K562 (cell line): ENCODE results near the gene ACTL6A. TPM values are rescaled to one million over a fixed set of nuclear protein-coding genes. Genes with fewer than 3 reads are reported as not detected.

ENCODE experiments used
- CREB3L1 ChIP-seq: fragments of 450-650 bp; IDR thresholded peaks from 2 replicates; pipeline ENCODE4 v1.6.1; 2014; ENCODE audit warnings: low read depth, mild to moderate bottlenecking, moderate library complexity, borderline replicate concordance
- E2F6 ChIP-seq, 2 experiments: IDR thresholded peaks; 2 replicates each; pipeline ENCODE4 v1.6.1; 2011; ENCODE audit warnings: borderline replicate concordance in 1 of 2, control low read depth in 1 of 2, low read depth in 1 of 2, low read length in 1 of 2, mild to moderate bottlenecking in 1 of 2, mixed read lengths in 1 of 2, moderate library complexity in 1 of 2; ENCODE audit not compliant: insufficient read depth in 1 of 2, insufficient read length in 1 of 2, poor library complexity in 1 of 2, severe bottlenecking in 1 of 2; ENCODE audit errors: extremely low read depth in 1 of 2
- FOXA1 ChIP-seq: fragments of 450-650 bp; IDR thresholded peaks from 2 replicates; pipeline ENCODE4 v1.6.1; 2016; ENCODE audit warnings: mild to moderate bottlenecking, borderline replicate concordance
- ID3 ChIP-seq, 2 experiments: fragments of 250-450 bp in 1 of 2; fragments of 450-650 bp in 1 of 2; sonication (Bioruptor Pico) in 1 of 2; IDR thresholded peaks; 2 replicates each; pipeline versions ENCODE4 v1.6.1 to v1.8.0; 2016 to 2021; ENCODE audit warnings: mild to moderate bottlenecking in 2 of 2, moderate library complexity in 2 of 2, missing compliant biosample characterization in 1 of 2, missing genetic modification characterization in 1 of 2
- JUNB ChIP-seq: fragments of 450-650 bp; formaldehyde crosslinking; conservative IDR thresholded peaks from 2 replicates; pipeline ENCODE4 v1.4.0; 2020; ENCODE audit warnings: mild to moderate bottlenecking
- NELFE ChIP-seq: IDR thresholded peaks from 2 replicates; pipeline ENCODE4 v1.6.1; 2011; ENCODE audit warnings: mild to moderate bottlenecking; ENCODE audit not compliant: insufficient read depth, insufficient read length
- PBX2 ChIP-seq, 2 experiments: IDR thresholded peaks in 1 of 2; conservative IDR thresholded peaks in 1 of 2; 2 replicates each; pipeline ENCODE4 v1.6.1; 2016; ENCODE audit warnings: low read depth in 2 of 2, mild to moderate bottlenecking in 1 of 2, missing compliant biosample characterization in 1 of 2, missing genetic modification characterization in 1 of 2, moderate library complexity in 1 of 2
- RBM15 ChIP-seq: fragments of 200-400 bp; formaldehyde crosslinking; IDR thresholded peaks from 2 replicates; pipeline ENCODE4 v1.6.1; 2018; ENCODE audit warnings: mild to moderate bottlenecking, low read length, moderate library complexity; ENCODE audit not compliant: insufficient read depth
- RHOXF2B ChIP-seq: fragments of 250-450 bp; sonication (Bioruptor Pico); conservative IDR thresholded peaks from 2 replicates; pipeline ENCODE4 v1.5.1; 2021
- SMARCE1 ChIP-seq: fragments of 450-650 bp; IDR thresholded peaks from 2 replicates; pipeline ENCODE4 v1.7.1; 2016; ENCODE audit warnings: mild to moderate bottlenecking
- STAG1 ChIP-seq: sonication (generic); formaldehyde crosslinking; IDR thresholded peaks from 2 replicates; pipeline ENCODE4 v1.5.0; 2020; ENCODE audit warnings: missing genetic modification reagents, borderline replicate concordance
- ZBTB1 ChIP-seq: sonication (generic); formaldehyde crosslinking; IDR thresholded peaks from 2 replicates; pipeline ENCODE4 v1.8.1; 2023; ENCODE audit warnings: missing genetic modification reagents, low read depth, mild to moderate bottlenecking, borderline replicate concordance
- ZBTB7A ChIP-seq: IDR thresholded peaks from 2 replicates; pipeline ENCODE4 v1.6.1; 2011; ENCODE audit warnings: low read depth, mild to moderate bottlenecking, low read length, moderate library complexity, borderline replicate concordance; ENCODE audit not compliant: control insufficient read depth
- ZHX1 ChIP-seq: fragments of 150-350 bp; conservative IDR thresholded peaks from 2 replicates; pipeline ENCODE4 v1.6.1; 2014; ENCODE audit warnings: low read length
- ZNF3 ChIP-seq: fragments of 250-450 bp; sonication (Bioruptor Pico); IDR thresholded peaks from 2 replicates; pipeline ENCODE4 v1.5.0; 2021; ENCODE audit warnings: mild to moderate bottlenecking, moderate library complexity
- ZNF785 ChIP-seq: fragments of 250-450 bp; sonication (Bioruptor Pico); IDR thresholded peaks from 2 replicates; pipeline ENCODE4 v1.4.0; 2020; ENCODE audit warnings: mild to moderate bottlenecking
- polyA plus RNA-seq, 8 experiments: library from polyadenylated mRNA; depleted of rRNA in 4 of 8; stranded (reverse) in 5 of 8; unstranded in 3 of 8; fragments of >200 nt; fragmentation: Nextera tagmentation in 2 of 8; fragmentation: Illumina TruSeq in 1 of 8; extraction: Ambion mirVana in 2 of 8; extraction: Trizol in 1 of 8; gene quantifications; 2 replicates each; pipeline versions ENCODE4 v1.2.1 to v1.2.3, GENCODE V29; 2011 to 2014; ENCODE audit warnings: inconsistent platforms in 1 of 8, missing spikeins in 1 of 8
- total RNA-seq, 7 experiments: library from RNA; depleted of rRNA in 6 of 7; stranded (reverse); fragments of >200 nt in 6 of 7; fragmentation: Illumina TruSeq in 2 of 7; extraction: Trizol in 2 of 7; gene quantifications; 2 replicates each; pipeline versions ENCODE4 v1.2.1 to v1.2.3, GENCODE V29; 2011 to 2021; ENCODE audit warnings: low replicate concordance in 1 of 7

Gene ACTL6A
- total and polyA plus RNA-seq, 9 of the 15 experiments (the other 6 are each of a cell fraction or from before 2014, with no cell fraction given), result 107 to 243 (median 157) TPM

GRCh38 chr3:179604321-179605078 lies 41.8 kb downstream of the ACTL6A start, which contains the start of the genes MRPL47 and NDUFB5 (continued):
- TF ChIP-seq ZNF785 (no peak), RHOXF2B (CRISPR knock-in tag) (no peak), ZHX1 (0 out of 2 replicates have a peak, but pooled peaks have one; percentile 56), PBX2 (CRISPR knock-in tag; IDR thresholded peaks at IDR 0.05; ENCODE audit: low read depth) (no peak), PBX2 (tag; conservative IDR thresholded peaks at IDR 0.05; ENCODE audit: low read depth) (no peak), ZBTB1 (CRISPR knock-in tag) (peak; percentile 93; the same call in 1 of the 2 replicates), SMARCE1 (no peak), CREB3L1 (no peak), NELFE (no peak), JUNB (CRISPR knock-in tag) (no peak), FOXA1 (no peak), ZNF3 (CRISPR knock-in tag) (no peak), ZBTB7A (peak; percentile 17; the same call in 1 of the 2 replicates), STAG1 (CRISPR knock-in tag) (no peak), E2F6 (IDR thresholded peaks at IDR 0.05; ENCODE audit: borderline replicate concordance in 1 of 2, extremely low read depth in 1 of 2, insufficient read depth in 1 of 2, insufficient read length in 1 of 2, low read depth in 1 of 2, low read length in 1 of 2, poor library complexity in 1 of 2, severe bottlenecking in 1 of 2) (no peak), ID3 (CRISPR knock-in tag; IDR thresholded peaks at IDR 0.05) (no peak), ID3 (tag; IDR thresholded peaks at IDR 0.05) (no peak), RBM15 (no peak)
